Breast epithelium (tissue), 4 donors: Measurements from ENCODE around the gene CES4A. TPM values are rescaled to one million over a fixed set of nuclear protein-coding genes. Genes with fewer than 3 reads are reported as not detected.

ENCODE experiments used
- DNase-seq, 2 donors: peaks; one replicate each; pipeline ENCODE4 v3.0.0-alpha.2; 2019; ENCODE audit warnings: low spot score in 2 of 2
- H3K27ac ChIP-seq, 2 donors: fragments of 200-600 bp; sonication (generic) in 1 of 2; one replicate each; pipeline ENCODE4 v1.5.1; 2016 to 2019; ENCODE audit warnings: mild to moderate bottlenecking in 1 of 2
- H3K27me3 ChIP-seq, 2 donors: fragments of 200-600 bp; sonication (generic) in 1 of 2; one replicate each; pipeline versions ENCODE4 v1.5.1 to v1.6.0; 2017 to 2019; ENCODE audit warnings: control low read depth in 1 of 2, mild to moderate bottlenecking in 1 of 2
- H3K36me3 ChIP-seq: fragments of 200-600 bp; one replicate; pipeline ENCODE4 v1.5.1; 2019
- H3K4me1 ChIP-seq, 2 donors: fragments of 200-600 bp; sonication (generic); one replicate each; pipeline ENCODE4 v1.5.1; 2016 to 2019; ENCODE audit warnings: control low read depth in 1 of 2
- H3K4me3 ChIP-seq, 3 donors: fragments of 200-600 bp; sonication (generic); 1 replicate in 2 of 3; 2 replicates in 1 of 3; pipeline ENCODE4 v1.5.1; 2016 to 2019; ENCODE audit warnings: mild to moderate bottlenecking in 3 of 3, moderate library complexity in 2 of 3
- H3K9me3 ChIP-seq, 2 donors: fragments of 200-600 bp; sonication (generic) in 1 of 2; one replicate each; pipeline ENCODE4 v1.5.1; 2016 to 2019; ENCODE audit warnings: control low read depth in 1 of 2
- POLR2A ChIP-seq: fragments of 450-650 bp; IDR thresholded peaks from one replicate; pipeline ENCODE4 v1.6.1; 2016; ENCODE audit warnings: antibody characterized with exemption, mild to moderate bottlenecking, moderate library complexity
- POLR2AphosphoS5 ChIP-seq, 3 donors: sonication (generic); formaldehyde crosslinking; IDR thresholded peaks; one replicate each; pipeline ENCODE4 v1.6.1; 2017; ENCODE audit warnings: antibody characterized with exemption in 3 of 3
- intact Hi-C: fragments of 100-400 bp; cut with DNase I; formaldehyde crosslinking; loops from one replicate; pipeline ENCODE4 v1.15.1; 2023; ENCODE audit warnings: low total_unique reads
- total RNA-seq, 3 donors: library from RNA; depleted of rRNA; stranded (reverse); fragments of >200 nt; gene quantifications; one replicate each; pipeline ENCODE4 v1.1.0, GENCODE V29; 2016
- TF ChIP-seq, protein P1 (sequence below), 3 donors: fragments of 450-650 bp; IDR thresholded peaks; one replicate each; pipeline ENCODE4 v1.5.1; 2016 to 2017; ENCODE audit warnings: antibody characterized with exemption in 3 of 3, mild to moderate bottlenecking in 3 of 3, moderate library complexity in 3 of 3

The CES4A gene
- total RNA-seq, 3 donors from 2014 or later = 9.0 to 19.6 (median 11.1) TPM

- Histone ChIP-seq H3K4me3 (no peak overlapping the region), H3K36me3 (no peaks in the 10 kb centered on the region), H3K9me3 (no peaks in the 10 kb centered on the region), H3K27ac (no peak overlapping the region), H3K4me1 (no peaks in the 10 kb centered on the region), H3K27me3 (no peaks in the 10 kb centered on the region)
- DNase-seq = no peak
- TF ChIP-seq POLR2AphosphoS5 (IDR thresholded peaks at IDR 0.05) = no peak
- TF ChIP-seq, protein P1, sequence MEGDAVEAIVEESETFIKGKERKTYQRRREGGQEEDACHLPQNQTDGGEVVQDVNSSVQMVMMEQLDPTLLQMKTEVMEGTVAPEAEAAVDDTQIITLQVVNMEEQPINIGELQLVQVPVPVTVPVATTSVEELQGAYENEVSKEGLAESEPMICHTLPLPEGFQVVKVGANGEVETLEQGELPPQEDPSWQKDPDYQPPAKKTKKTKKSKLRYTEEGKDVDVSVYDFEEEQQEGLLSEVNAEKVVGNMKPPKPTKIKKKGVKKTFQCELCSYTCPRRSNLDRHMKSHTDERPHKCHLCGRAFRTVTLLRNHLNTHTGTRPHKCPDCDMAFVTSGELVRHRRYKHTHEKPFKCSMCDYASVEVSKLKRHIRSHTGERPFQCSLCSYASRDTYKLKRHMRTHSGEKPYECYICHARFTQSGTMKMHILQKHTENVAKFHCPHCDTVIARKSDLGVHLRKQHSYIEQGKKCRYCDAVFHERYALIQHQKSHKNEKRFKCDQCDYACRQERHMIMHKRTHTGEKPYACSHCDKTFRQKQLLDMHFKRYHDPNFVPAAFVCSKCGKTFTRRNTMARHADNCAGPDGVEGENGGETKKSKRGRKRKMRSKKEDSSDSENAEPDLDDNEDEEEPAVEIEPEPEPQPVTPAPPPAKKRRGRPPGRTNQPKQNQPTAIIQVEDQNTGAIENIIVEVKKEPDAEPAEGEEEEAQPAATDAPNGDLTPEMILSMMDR (IDR thresholded peaks at IDR 0.05) = no peak
- TF ChIP-seq POLR2A = no peak
- intact Hi-C loops = no loop called here
Observed at GRCh38 chr16:66958857-66959703, 29.3 kb upstream of the CES4A start.

DNA sequence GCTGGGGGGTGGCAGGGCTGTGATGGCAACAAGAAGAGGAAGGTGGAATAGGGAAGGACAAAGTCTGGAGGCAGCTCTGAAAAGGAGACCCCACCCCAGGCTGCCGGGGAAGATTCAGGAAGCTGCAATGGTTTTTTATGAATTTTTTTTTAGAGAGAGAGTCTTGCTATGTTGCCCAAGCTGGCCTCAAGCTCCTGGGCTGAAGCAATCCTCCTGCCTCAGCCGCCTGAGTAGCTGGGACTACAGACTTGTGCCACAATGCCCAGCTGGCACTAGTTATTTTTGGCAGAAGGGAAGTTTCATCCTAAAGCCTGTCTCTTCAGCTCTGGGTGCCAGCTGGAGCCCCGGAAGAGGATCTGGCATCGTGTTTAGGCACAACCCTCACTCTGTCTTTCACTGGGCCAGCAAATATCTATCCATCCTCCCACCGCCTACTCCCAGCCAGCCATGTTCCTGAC, 28.7 kb upstream of the CES4A start:
- no peak overlapping the region for H3K27ac ChIP-seq
- H3K4me1 ChIP-seq = no peaks in the 10 kb centered on the region
- intact Hi-C loops = loop anchor here (10.0 kb wide), 1 partner anchor 185 kb away; no protein-coding TSS in a partner anchor
- H3K9me3 ChIP-seq = no peaks in the 10 kb centered on the region
- H3K36me3 ChIP-seq = no peaks in the 10 kb centered on the region
- no peaks in the 10 kb centered on the region for H3K27me3 ChIP-seq
- no peak for TF ChIP-seq POLR2AphosphoS5 (IDR thresholded peaks at IDR 0.05)
- TF ChIP-seq, protein P1 (IDR thresholded peaks at IDR 0.05) = no peak
- no peak for TF ChIP-seq POLR2A
- H3K4me3 ChIP-seq = no peak overlapping the region
- DNase-seq = no peak

GRCh38 chr16:66960270-66960669, 28.1 kb upstream of the CES4A start:
- no peak overlapping the region for H3K27ac ChIP-seq
- intact Hi-C loops = loop anchor here (10.0 kb wide), 1 partner anchor 185 kb away; no protein-coding TSS in a partner anchor

DNA sequence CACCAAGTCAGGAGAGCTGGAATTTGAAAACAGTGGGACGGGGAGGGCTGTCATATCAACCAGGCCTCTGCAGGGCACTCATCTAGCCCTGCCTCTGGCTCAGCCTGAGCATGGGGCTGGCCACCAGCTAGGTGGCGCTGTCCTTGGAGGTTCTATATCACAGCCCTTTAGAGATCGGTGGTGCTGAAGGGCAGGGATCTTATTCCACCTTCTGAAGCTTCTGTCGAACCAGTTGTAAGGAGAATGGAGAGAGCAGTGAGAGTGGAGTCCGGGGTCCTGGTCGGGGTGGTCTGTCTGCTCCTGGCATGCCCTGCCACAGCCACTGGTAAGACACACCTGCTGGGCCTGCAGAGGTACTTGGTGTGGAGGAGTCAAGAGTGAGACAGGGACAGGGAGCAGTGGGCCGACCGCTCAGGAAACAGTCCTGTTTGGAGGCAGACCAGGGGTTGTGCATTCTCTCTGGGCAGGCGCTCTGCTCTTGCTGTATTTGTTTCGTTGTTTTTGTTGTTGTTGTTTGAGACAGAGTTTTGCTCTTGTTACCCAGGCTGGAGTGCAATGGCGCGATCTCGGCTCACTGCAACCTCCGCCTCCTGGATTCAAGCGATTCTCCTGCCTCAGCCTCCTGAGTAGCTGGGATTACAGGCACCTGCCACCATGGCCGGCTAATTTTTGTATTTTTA, 27.2 kb upstream of the CES4A start, which contains the start of gene CES3:
Gene CES3, plus strand, starts transcription at position 202 of the 680 bp plus-strand sequence. Its CDS starts 42 bp downstream, at position 244.
- Histone ChIP-seq H3K4me1 (no peaks in the 10 kb centered on the region), H3K4me3 (no peak within 1 kb of the TSS), H3K36me3 (no peaks in the 10 kb centered on the region), H3K27me3 (no peaks in the 10 kb centered on the region), H3K9me3 (no peaks in the 10 kb centered on the region), H3K27ac (peak within 1 kb of the TSS; percentile 35 to 43)
- no peak for TF ChIP-seq POLR2A
- TF ChIP-seq, protein P1 (IDR thresholded peaks at IDR 0.05) = peak in 2 of 3 donors; percentile 8 to 43
- TF ChIP-seq POLR2AphosphoS5 (IDR thresholded peaks at IDR 0.05) = no peak
- intact Hi-C loops = loop anchor here (10.0 kb wide), 1 partner anchor 184 kb away; no protein-coding TSS in a partner anchor
- DNase-seq = no peak

More at GRCh38 chr16:66960270-66960669, 28.1 kb upstream of the CES4A start:
- DNase-seq = no peak
- Histone ChIP-seq H3K4me1 (no peaks in the 10 kb centered on the region), H3K36me3 (no peaks in the 10 kb centered on the region), H3K4me3 (no peak overlapping the region), H3K27me3 (no peaks in the 10 kb centered on the region), H3K9me3 (no peaks in the 10 kb centered on the region)
- TF ChIP-seq, protein P1 (IDR thresholded peaks at IDR 0.05) = no peak
- TF ChIP-seq POLR2A (no peak), POLR2AphosphoS5 (IDR thresholded peaks at IDR 0.05) (no peak)
